ENCODE measurements around the gene FATE1.

DNA sequence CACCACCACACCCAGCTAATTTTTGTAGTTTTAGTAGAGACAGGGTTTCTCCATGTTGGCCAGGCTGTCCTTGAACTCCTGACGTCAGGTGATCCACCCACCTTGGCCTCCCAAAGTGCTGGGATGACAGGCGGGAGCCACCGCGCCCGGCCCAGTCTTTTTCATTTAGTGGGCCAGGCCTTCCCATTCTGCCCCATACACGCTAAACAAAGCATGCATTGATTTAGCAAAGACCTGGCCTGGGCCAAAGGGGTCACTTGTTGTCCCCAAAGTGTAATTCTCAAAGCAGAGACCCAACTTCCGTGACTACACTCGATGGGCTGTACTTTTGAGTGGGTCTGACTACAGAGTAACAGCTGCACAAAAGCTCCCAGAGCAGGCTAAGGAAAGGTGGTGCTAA is 47.9 kb downstream of the FATE1 start:
- no peak for TF ChIP-seq SCRT1 (tag by site-specific recombination; IDR thresholded peaks at IDR 0.05; ENCODE audit: borderline replicate concordance)
- no peak for TF ChIP-seq ZNF341 (tag by site-specific recombination; IDR thresholded peaks at IDR 0.05; ENCODE audit: low read depth)
- TF ChIP-seq, protein P1, sequence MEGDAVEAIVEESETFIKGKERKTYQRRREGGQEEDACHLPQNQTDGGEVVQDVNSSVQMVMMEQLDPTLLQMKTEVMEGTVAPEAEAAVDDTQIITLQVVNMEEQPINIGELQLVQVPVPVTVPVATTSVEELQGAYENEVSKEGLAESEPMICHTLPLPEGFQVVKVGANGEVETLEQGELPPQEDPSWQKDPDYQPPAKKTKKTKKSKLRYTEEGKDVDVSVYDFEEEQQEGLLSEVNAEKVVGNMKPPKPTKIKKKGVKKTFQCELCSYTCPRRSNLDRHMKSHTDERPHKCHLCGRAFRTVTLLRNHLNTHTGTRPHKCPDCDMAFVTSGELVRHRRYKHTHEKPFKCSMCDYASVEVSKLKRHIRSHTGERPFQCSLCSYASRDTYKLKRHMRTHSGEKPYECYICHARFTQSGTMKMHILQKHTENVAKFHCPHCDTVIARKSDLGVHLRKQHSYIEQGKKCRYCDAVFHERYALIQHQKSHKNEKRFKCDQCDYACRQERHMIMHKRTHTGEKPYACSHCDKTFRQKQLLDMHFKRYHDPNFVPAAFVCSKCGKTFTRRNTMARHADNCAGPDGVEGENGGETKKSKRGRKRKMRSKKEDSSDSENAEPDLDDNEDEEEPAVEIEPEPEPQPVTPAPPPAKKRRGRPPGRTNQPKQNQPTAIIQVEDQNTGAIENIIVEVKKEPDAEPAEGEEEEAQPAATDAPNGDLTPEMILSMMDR (tag by site-specific recombination; IDR thresholded peaks at IDR 0.05), result no peak
- TF ChIP-seq, protein P2, sequence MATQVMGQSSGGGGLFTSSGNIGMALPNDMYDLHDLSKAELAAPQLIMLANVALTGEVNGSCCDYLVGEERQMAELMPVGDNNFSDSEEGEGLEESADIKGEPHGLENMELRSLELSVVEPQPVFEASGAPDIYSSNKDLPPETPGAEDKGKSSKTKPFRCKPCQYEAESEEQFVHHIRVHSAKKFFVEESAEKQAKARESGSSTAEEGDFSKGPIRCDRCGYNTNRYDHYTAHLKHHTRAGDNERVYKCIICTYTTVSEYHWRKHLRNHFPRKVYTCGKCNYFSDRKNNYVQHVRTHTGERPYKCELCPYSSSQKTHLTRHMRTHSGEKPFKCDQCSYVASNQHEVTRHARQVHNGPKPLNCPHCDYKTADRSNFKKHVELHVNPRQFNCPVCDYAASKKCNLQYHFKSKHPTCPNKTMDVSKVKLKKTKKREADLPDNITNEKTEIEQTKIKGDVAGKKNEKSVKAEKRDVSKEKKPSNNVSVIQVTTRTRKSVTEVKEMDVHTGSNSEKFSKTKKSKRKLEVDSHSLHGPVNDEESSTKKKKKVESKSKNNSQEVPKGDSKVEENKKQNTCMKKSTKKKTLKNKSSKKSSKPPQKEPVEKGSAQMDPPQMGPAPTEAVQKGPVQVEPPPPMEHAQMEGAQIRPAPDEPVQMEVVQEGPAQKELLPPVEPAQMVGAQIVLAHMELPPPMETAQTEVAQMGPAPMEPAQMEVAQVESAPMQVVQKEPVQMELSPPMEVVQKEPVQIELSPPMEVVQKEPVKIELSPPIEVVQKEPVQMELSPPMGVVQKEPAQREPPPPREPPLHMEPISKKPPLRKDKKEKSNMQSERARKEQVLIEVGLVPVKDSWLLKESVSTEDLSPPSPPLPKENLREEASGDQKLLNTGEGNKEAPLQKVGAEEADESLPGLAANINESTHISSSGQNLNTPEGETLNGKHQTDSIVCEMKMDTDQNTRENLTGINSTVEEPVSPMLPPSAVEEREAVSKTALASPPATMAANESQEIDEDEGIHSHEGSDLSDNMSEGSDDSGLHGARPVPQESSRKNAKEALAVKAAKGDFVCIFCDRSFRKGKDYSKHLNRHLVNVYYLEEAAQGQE (tag by site-specific recombination; IDR thresholded peaks at IDR 0.05), result no peak
- TF ChIP-seq, protein P3, sequence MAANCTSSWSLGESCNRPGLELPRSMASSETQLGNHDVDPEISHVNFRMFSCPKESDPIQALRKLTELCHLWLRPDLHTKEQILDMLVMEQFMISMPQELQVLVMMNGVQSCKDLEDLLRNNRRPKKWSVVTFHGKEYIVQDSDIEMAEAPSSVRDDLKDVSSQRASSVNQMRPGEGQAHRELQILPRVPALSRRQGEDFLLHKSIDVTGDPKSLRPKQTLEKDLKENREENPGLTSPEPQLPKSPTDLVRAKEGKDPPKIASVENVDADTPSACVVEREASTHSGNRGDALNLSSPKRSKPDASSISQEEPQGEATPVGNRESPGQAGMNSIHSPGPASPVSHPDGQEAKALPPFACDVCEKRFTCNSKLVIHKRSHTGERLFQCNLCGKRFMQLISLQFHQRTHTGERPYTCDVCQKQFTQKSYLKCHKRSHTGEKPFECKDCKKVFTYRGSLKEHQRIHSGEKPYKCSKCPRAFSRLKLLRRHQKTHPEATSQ (tag by site-specific recombination; IDR thresholded peaks at IDR 0.05), result no peak
- no peak for TF ChIP-seq ZNF121 (tag by site-specific recombination; IDR thresholded peaks at IDR 0.05)
- TF ChIP-seq HOXC10 (CRISPR knock-in tag; IDR thresholded peaks at IDR 0.05), result no peak
- TF ChIP-seq ZBTB21 (tag by site-specific recombination; IDR thresholded peaks at IDR 0.05), result no peak
- TF ChIP-seq, protein P4, sequence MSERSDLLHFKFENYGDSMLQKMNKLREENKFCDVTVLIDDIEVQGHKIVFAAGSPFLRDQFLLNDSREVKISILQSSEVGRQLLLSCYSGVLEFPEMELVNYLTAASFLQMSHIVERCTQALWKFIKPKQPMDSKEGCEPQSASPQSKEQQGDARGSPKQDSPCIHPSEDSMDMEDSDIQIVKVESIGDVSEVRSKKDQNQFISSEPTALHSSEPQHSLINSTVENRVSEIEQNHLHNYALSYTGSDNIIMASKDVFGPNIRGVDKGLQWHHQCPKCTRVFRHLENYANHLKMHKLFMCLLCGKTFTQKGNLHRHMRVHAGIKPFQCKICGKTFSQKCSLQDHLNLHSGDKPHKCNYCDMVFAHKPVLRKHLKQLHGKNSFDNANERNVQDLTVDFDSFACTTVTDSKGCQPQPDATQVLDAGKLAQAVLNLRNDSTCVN (tag by site-specific recombination; optimal IDR thresholded peaks at IDR 0.05), result no peak
- TF ChIP-seq ZNF776 (tag by site-specific recombination; IDR thresholded peaks at IDR 0.05; ENCODE audit: borderline replicate concordance), result no peak
